ENCODE results near the gene SLC7A10. TPM values are rescaled to one million over a fixed set of nuclear protein-coding genes. Genes with fewer than 3 reads are reported as not detected.

Gene SLC7A10
- total RNA-seq, 1 experiment from 2014 or later = 1.1 TPM

GRCh38 chr19:33161201-33161600, 64.4 kb downstream of the SLC7A10 start:
- H3K36me3 ChIP-seq (ENCODE audit: control insufficient read depth, insufficient read depth, low read length) = no peaks in the 10 kb centered on the region
- BruUV-seq (replicated peaks) = no TSS peak
- DNase-seq (ENCODE audit: low read depth, low spot score) = no peak
- ATAC-seq = no peak
- ChIA-PET POLR2A (interaction anchor here (0.6 kb wide), 1 partner anchor 51 kb away, joined by 4 read pairs; no protein-coding TSS in a partner anchor), CTCF (interaction anchor here (1.2 kb wide), 1 partner anchor 17 kb away, joined by 3 read pairs; no protein-coding TSS in a partner anchor)
- intact Hi-C loops (cut with micrococcal nuclease; ENCODE audit: unreplicated experiment) = no loop called here
- H3K4me1 ChIP-seq (ENCODE audit: control insufficient read depth, insufficient read depth, low read length) = no peaks in the 10 kb centered on the region
- no peak overlapping the region for H3K27ac ChIP-seq (ENCODE audit: low read length)
- in situ Hi-C loops (cut with HindIII; ENCODE audit: low pct_unique_long_range_greater_than_20kb, low sequenced_read_pairs) = no loop called here
- H3K4me3 ChIP-seq (ENCODE audit: low read depth in 2 of 2, low read length in 2 of 2) = no peak overlapping the region
- H3K9me3 ChIP-seq (ENCODE audit: control insufficient read depth, insufficient read depth, low read depth, low read length) = no peaks in the 10 kb centered on the region
- TF ChIP-seq CTCF (IDR thresholded peaks at IDR 0.05) (no peak), TCF7L2 (IDR thresholded peaks at IDR 0.05; ENCODE audit: low read depth, low read length) (no peak), SIN3A (IDR thresholded peaks at IDR 0.05; ENCODE audit: borderline replicate concordance, insufficient read depth, low read depth, low read length) (no peak), REST (IDR thresholded peaks at IDR 0.05; ENCODE audit: insufficient read depth in 1 of 2, low read depth in 2 of 2, low read length in 1 of 2) (no peak), POLR2AphosphoS5 (IDR thresholded peaks at IDR 0.05; ENCODE audit: low read depth, low read length) (no peak)
- no peaks in the 10 kb centered on the region for H3K27me3 ChIP-seq (ENCODE audit: control insufficient read depth, insufficient read depth, low read length)

- no peak for ATAC-seq
- Histone ChIP-seq H3K4me1 (ENCODE audit: control insufficient read depth, insufficient read depth, low read length) (no peaks in the 10 kb centered on the region), H3K27me3 (ENCODE audit: control insufficient read depth, insufficient read depth, low read length) (no peaks in the 10 kb centered on the region), H3K4me3 (ENCODE audit: low read depth in 2 of 2, low read length in 2 of 2) (no peak overlapping the region), H3K9me3 (ENCODE audit: control insufficient read depth, insufficient read depth, low read depth, low read length) (no peaks in the 10 kb centered on the region), H3K27ac (ENCODE audit: low read length) (no peak overlapping the region), H3K36me3 (ENCODE audit: control insufficient read depth, insufficient read depth, low read length) (no peaks in the 10 kb centered on the region)
- CTCF ChIA-PET = no interaction called here
- no TSS peak for BruUV-seq (replicated peaks)
- intact Hi-C loops (cut with micrococcal nuclease; ENCODE audit: unreplicated experiment) (no loop called here), in situ Hi-C loops (cut with HindIII; ENCODE audit: low pct_unique_long_range_greater_than_20kb, low sequenced_read_pairs) (no loop called here)
- POLR2A ChIA-PET = interaction anchor here (0.7 kb wide), 1 partner anchor 1742 kb away, joined by 3 read pairs; no protein-coding TSS in a partner anchor
- TF ChIP-seq TCF7L2 (IDR thresholded peaks at IDR 0.05; ENCODE audit: low read depth, low read length) (no peak), SIN3A (IDR thresholded peaks at IDR 0.05; ENCODE audit: borderline replicate concordance, insufficient read depth, low read depth, low read length) (no peak), POLR2AphosphoS5 (IDR thresholded peaks at IDR 0.05; ENCODE audit: low read depth, low read length) (no peak), CTCF (IDR thresholded peaks at IDR 0.05) (no peak), REST (IDR thresholded peaks at IDR 0.05; ENCODE audit: insufficient read depth in 1 of 2, low read depth in 2 of 2, low read length in 1 of 2) (no peak)
- DNase-seq (ENCODE audit: low read depth, low spot score) = no peak
Observed at GRCh38 chr19:33159893-33160292, 65.8 kb downstream of the SLC7A10 start.

Measured in Panc1 (cell line).